ENCODE data around the gene MED13L.

DNA sequence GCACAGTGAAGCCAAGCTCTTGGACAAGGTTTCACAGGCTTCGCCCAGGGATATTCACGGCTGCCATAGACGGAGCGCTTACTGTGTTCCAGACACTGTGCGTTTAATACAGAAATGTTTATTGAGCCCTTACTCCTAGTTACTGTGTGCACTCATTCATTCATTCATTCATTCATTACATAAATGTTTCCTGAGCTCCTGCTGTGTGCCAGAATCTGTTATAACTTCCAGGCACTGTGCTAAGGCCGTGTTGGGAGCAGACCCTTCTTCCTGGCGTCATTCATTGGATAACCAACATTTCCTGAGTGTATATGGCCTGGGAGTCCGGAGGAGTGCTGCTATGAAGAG, 760 bp upstream of the MED13L start:
- TF ChIP-seq CTCF (IDR thresholded peaks at IDR 0.05; ENCODE audit: borderline replicate concordance, extremely low read depth, low read length, poor library complexity, severe bottlenecking) (no peak), EZH2 (IDR thresholded peaks at IDR 0.05; ENCODE audit: borderline replicate concordance, low read depth, low read length, severe bottlenecking) (no peak)

Data from DND-41 (cell line).